ENCODE measurements around the gene TRIM26. TPM values are rescaled to one million over a fixed set of nuclear protein-coding genes. Genes with fewer than 3 reads are reported as not detected.

TRIM26 gene
- total RNA-seq, 1 donor from 2014 or later, result 58.5 TPM

DNA sequence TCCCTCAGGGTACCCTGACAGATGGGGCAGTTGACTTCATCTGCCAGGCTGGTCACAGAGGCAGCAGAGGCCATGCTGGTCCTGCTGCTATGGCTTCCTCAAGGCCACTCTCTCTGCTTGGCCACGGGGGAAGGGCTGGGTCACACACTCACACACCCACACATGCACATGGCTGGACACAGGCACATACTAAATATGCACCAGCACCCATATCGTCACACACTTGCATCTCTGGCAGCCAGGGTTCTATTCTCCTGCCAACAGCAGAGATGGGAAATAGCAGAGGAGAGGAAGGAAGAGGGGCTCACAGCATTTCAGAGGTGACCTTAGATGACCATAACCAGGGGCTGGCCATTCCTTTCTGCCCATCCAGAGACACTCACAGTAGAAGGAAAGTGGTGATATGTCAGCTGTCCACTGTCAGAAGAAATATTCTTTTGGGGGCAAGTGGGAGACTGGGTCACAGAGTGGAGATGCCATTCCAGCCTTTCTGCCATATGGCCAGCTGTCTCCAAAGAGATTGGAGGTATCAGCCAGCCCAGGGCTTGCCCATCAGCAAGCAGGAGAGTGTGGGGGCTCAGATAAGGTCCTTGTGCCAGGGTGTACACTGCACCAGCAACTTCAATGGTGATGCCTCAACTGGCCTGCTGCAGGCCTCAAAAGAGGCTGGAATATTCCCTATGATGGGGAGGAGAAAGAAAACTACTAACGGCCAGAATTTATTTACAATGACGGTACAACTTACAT, 52.2 kb downstream of the TRIM26 start, which contains the start of gene TRIM10:
TSS of gene TRIM10 (minus strand) at position 427 of the 747 bp plus-strand sequence. CDS start at position 74, 353 bp downstream.
- H3K4me3 Mint-ChIP-seq (ENCODE audit: unreplicated experiment), result no peak within 1 kb of the TSS
- H3K36me3 Mint-ChIP-seq (ENCODE audit: unreplicated experiment), result peaks cover 6% of the 10 kb centered on the region
- peaks cover 8% of the 10 kb centered on the region for H3K27me3 Mint-ChIP-seq (ENCODE audit: unreplicated experiment)
- DNase-seq, result no peak
- no peaks in the 10 kb centered on the region for H3K4me1 Mint-ChIP-seq (ENCODE audit: low read depth, unreplicated experiment)
- H3K27ac Mint-ChIP-seq (ENCODE audit: unreplicated experiment), result no peak within 1 kb of the TSS
- H3K9me3 Mint-ChIP-seq (ENCODE audit: unreplicated experiment), result peaks cover 1% of the 10 kb centered on the region
- TF ChIP-seq CTCF (IDR thresholded peaks at IDR 0.05; ENCODE audit: partially characterized antibody, unreplicated experiment), result no peak

DNA sequence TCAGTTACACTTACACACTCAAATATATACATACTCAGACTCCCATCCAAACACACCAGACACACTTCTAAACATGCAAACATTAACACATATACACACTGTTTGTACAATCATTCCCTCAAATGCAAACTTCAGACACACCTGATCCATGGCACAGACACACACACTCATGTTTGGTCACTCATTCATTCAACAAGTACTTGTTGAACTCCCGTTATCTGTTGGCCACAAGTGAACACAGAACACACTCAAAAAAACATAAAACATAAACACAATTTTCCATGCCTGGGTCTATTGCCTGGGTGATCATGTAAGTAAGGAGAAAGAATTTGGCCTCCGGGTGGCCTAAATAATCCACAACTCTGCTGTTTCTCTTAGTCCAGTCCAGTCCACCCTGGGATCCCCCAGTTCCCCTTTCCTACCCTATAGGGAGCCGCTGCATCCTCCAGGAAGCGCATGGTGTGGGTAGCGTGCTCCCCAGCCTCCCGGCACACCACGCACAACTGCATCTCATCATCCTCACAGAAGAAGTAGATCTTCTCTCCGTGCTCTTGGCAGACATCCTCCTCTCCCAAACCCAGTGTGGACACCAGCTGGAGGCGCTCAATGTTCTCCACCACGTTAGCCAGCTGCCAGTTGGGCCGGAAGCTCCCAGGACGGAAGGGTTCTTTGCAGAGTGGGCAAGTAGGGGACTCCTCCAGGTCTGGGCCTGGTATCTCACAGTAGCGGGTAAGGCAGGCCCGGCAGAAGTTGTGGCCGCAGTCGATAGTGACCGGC, 53.0 kb downstream of the TRIM26 start:
- peaks cover 8% of the 10 kb centered on the region for H3K27me3 Mint-ChIP-seq (ENCODE audit: unreplicated experiment)
- H3K36me3 Mint-ChIP-seq (ENCODE audit: unreplicated experiment), result peaks cover 6% of the 10 kb centered on the region

GRCh38 chr6:30158475-30159040, 54.6 kb downstream of the TRIM26 start:
- H3K27ac Mint-ChIP-seq (ENCODE audit: unreplicated experiment), result no peak overlapping the region
- no peak for TF ChIP-seq CTCF (IDR thresholded peaks at IDR 0.05; ENCODE audit: partially characterized antibody, unreplicated experiment)
- peaks cover 6% of the 10 kb centered on the region for H3K27me3 Mint-ChIP-seq (ENCODE audit: unreplicated experiment)
- H3K4me1 Mint-ChIP-seq (ENCODE audit: low read depth, unreplicated experiment), result peaks cover 2% of the 10 kb centered on the region
- H3K9me3 Mint-ChIP-seq (ENCODE audit: unreplicated experiment), result no peaks in the 10 kb centered on the region
- no peak for DNase-seq
- no peak overlapping the region for H3K4me3 Mint-ChIP-seq (ENCODE audit: unreplicated experiment)
- no peaks in the 10 kb centered on the region for H3K36me3 Mint-ChIP-seq (ENCODE audit: unreplicated experiment)

More for the DNA sequence above, 53.0 kb downstream of the TRIM26 start:
- H3K4me1 Mint-ChIP-seq (ENCODE audit: low read depth, unreplicated experiment), result no peaks in the 10 kb centered on the region
- H3K27ac Mint-ChIP-seq (ENCODE audit: unreplicated experiment), result no peak overlapping the region
- peaks cover 1% of the 10 kb centered on the region for H3K9me3 Mint-ChIP-seq (ENCODE audit: unreplicated experiment)
- no peak for DNase-seq
- TF ChIP-seq CTCF (IDR thresholded peaks at IDR 0.05; ENCODE audit: partially characterized antibody, unreplicated experiment), result no peak
- no peak overlapping the region for H3K4me3 Mint-ChIP-seq (ENCODE audit: unreplicated experiment)

GRCh38 chr6:30157999-30158398, 55.2 kb downstream of the TRIM26 start:
- peaks cover 9% of the 10 kb centered on the region for H3K27me3 Mint-ChIP-seq (ENCODE audit: unreplicated experiment)
- H3K4me3 Mint-ChIP-seq (ENCODE audit: unreplicated experiment), result no peak overlapping the region
- TF ChIP-seq CTCF (IDR thresholded peaks at IDR 0.05; ENCODE audit: partially characterized antibody, unreplicated experiment), result no peak
- no peak for DNase-seq
- no peak overlapping the region for H3K27ac Mint-ChIP-seq (ENCODE audit: unreplicated experiment)
- peaks cover 3% of the 10 kb centered on the region for H3K9me3 Mint-ChIP-seq (ENCODE audit: unreplicated experiment)
- H3K4me1 Mint-ChIP-seq (ENCODE audit: low read depth, unreplicated experiment), result peaks cover 2% of the 10 kb centered on the region
- H3K36me3 Mint-ChIP-seq (ENCODE audit: unreplicated experiment), result no peaks in the 10 kb centered on the region
